ENCODE measurements around the gene SCAMP1.

SCAMP1 gene

GRCh38 chr5:78327761-78328510 lies 32.5 kb upstream of the SCAMP1 start:
- ChIA-PET CTCF (interaction anchor here (0.6 kb wide), 1 partner anchor 91 kb away, joined by 3 read pairs; no protein-coding TSS in a partner anchor), POLR2A (no interaction called here)
- DNase-seq, result no peak
- Histone ChIP-seq H3K27ac (ENCODE audit: insufficient read depth in 1 of 2, low read depth in 1 of 2, low read length in 2 of 2, poor library complexity in 1 of 2, severe bottlenecking in 2 of 2) (no peak overlapping the region), H3K27me3 (replicated peaks in 2 of 5; ENCODE audit: control insufficient read depth in 4 of 5, insufficient read depth in 5 of 5, low read length in 4 of 5) (no peaks in the 10 kb centered on the region), H3K36me3 (ENCODE audit: control insufficient read depth in 4 of 4, insufficient read depth in 4 of 4, low read length in 3 of 4) (no peaks in the 10 kb centered on the region), H3K4me3 (ENCODE audit: control insufficient read depth in 1 of 7, extremely low read depth in 1 of 7, insufficient read depth in 4 of 7, low read depth in 2 of 7, low read length in 6 of 7) (no peak overlapping the region), H3K9me3 (ENCODE audit: control extremely low read depth in 1 of 5, control insufficient read depth in 4 of 5, insufficient read depth in 2 of 5, low read depth in 1 of 5, low read length in 4 of 5) (no peaks in the 10 kb centered on the region), H3K4me1 (ENCODE audit: control extremely low read depth in 1 of 4, control insufficient read depth in 4 of 4, insufficient read depth in 4 of 4, low read length in 3 of 4) (no peaks in the 10 kb centered on the region)
- 100% methylated on average over 2 of the region's 6 CpGs for WGBS (ENCODE audit: insufficient coverage)

GRCh38 chr5:78328585-78329173 lies 31.7 kb upstream of the SCAMP1 start:
- no peaks in the 10 kb centered on the region for H3K4me1 ChIP-seq (ENCODE audit: control extremely low read depth in 1 of 4, control insufficient read depth in 4 of 4, insufficient read depth in 4 of 4, low read length in 3 of 4)
- no CpG with 5 or more reads among the region's 5 CpGs for WGBS (ENCODE audit: insufficient coverage)
- CTCF ChIA-PET, result interaction anchor here (0.5 to 0.6 kb wide), 2 partner anchors 12 to 91 kb away, joined by 3 read pairs; no protein-coding TSS in a partner anchor
- POLR2A ChIA-PET, result no interaction called here
- no peak overlapping the region for H3K27ac ChIP-seq (ENCODE audit: insufficient read depth in 1 of 2, low read depth in 1 of 2, low read length in 2 of 2, poor library complexity in 1 of 2, severe bottlenecking in 2 of 2)
- DNase-seq, result no peak
- H3K27me3 ChIP-seq (replicated peaks in 2 of 5; ENCODE audit: control insufficient read depth in 4 of 5, insufficient read depth in 5 of 5, low read length in 4 of 5), result no peaks in the 10 kb centered on the region
- H3K9me3 ChIP-seq (ENCODE audit: control extremely low read depth in 1 of 5, control insufficient read depth in 4 of 5, insufficient read depth in 2 of 5, low read depth in 1 of 5, low read length in 4 of 5), result no peaks in the 10 kb centered on the region
- H3K36me3 ChIP-seq (ENCODE audit: control insufficient read depth in 4 of 4, insufficient read depth in 4 of 4, low read length in 3 of 4), result no peaks in the 10 kb centered on the region
- H3K4me3 ChIP-seq (ENCODE audit: control insufficient read depth in 1 of 7, extremely low read depth in 1 of 7, insufficient read depth in 4 of 7, low read depth in 2 of 7, low read length in 6 of 7), result no peak overlapping the region

- H3K27me3 ChIP-seq (replicated peaks in 2 of 5; ENCODE audit: control insufficient read depth in 4 of 5, insufficient read depth in 5 of 5, low read length in 4 of 5), result no peaks in the 10 kb centered on the region
- no peaks in the 10 kb centered on the region for H3K4me1 ChIP-seq (ENCODE audit: control extremely low read depth in 1 of 4, control insufficient read depth in 4 of 4, insufficient read depth in 4 of 4, low read length in 3 of 4)
- no peak overlapping the region for H3K27ac ChIP-seq (ENCODE audit: insufficient read depth in 1 of 2, low read depth in 1 of 2, low read length in 2 of 2, poor library complexity in 1 of 2, severe bottlenecking in 2 of 2)
- H3K4me3 ChIP-seq (ENCODE audit: control insufficient read depth in 1 of 7, extremely low read depth in 1 of 7, insufficient read depth in 4 of 7, low read depth in 2 of 7, low read length in 6 of 7), result no peak overlapping the region
- DNase-seq, result no peak
- POLR2A ChIA-PET, result no interaction called here
- CTCF ChIA-PET, result interaction anchor here (1.7 kb wide), 1 partner anchor 27 kb away, joined by 3 read pairs; no protein-coding TSS in a partner anchor
- H3K36me3 ChIP-seq (ENCODE audit: control insufficient read depth in 4 of 4, insufficient read depth in 4 of 4, low read length in 3 of 4), result no peaks in the 10 kb centered on the region
- no peaks in the 10 kb centered on the region for H3K9me3 ChIP-seq (ENCODE audit: control extremely low read depth in 1 of 5, control insufficient read depth in 4 of 5, insufficient read depth in 2 of 5, low read depth in 1 of 5, low read length in 4 of 5)
Measured at GRCh38 chr5:78331523-78332080, 28.8 kb upstream of the SCAMP1 start.

GRCh38 chr5:78334811-78335210 lies 25.6 kb upstream of the SCAMP1 start:
- DNase-seq, result no peak
- H3K27me3 ChIP-seq (replicated peaks in 2 of 5; ENCODE audit: control insufficient read depth in 4 of 5, insufficient read depth in 5 of 5, low read length in 4 of 5), result no peaks in the 10 kb centered on the region
- no peak overlapping the region for H3K4me3 ChIP-seq (ENCODE audit: control insufficient read depth in 1 of 7, extremely low read depth in 1 of 7, insufficient read depth in 4 of 7, low read depth in 2 of 7, low read length in 6 of 7)
- peaks cover 0 to 15% (median 6%) of the 10 kb centered on the region in 5 experiments for H3K9me3 ChIP-seq (ENCODE audit: control extremely low read depth in 1 of 5, control insufficient read depth in 4 of 5, insufficient read depth in 2 of 5, low read depth in 1 of 5, low read length in 4 of 5)
- peaks cover 0 to under 1% (median 0%) of the 10 kb centered on the region in 4 experiments for H3K4me1 ChIP-seq (ENCODE audit: control extremely low read depth in 1 of 4, control insufficient read depth in 4 of 4, insufficient read depth in 4 of 4, low read length in 3 of 4)
- H3K27ac ChIP-seq (ENCODE audit: insufficient read depth in 1 of 2, low read depth in 1 of 2, low read length in 2 of 2, poor library complexity in 1 of 2, severe bottlenecking in 2 of 2), result no peak overlapping the region
- CTCF ChIA-PET, result interaction anchor here (1.4 kb wide), 1 partner anchor 37 kb away, joined by 3 read pairs; no protein-coding TSS in a partner anchor
- 73% methylated on average over 2 of the region's 3 CpGs for WGBS (ENCODE audit: insufficient coverage)
- POLR2A ChIA-PET, result no interaction called here
- H3K36me3 ChIP-seq (ENCODE audit: control insufficient read depth in 4 of 4, insufficient read depth in 4 of 4, low read length in 3 of 4), result no peaks in the 10 kb centered on the region

GRCh38 chr5:78335976-78336375 lies 24.4 kb upstream of the SCAMP1 start:
- ChIA-PET POLR2A (no interaction called here), CTCF (interaction anchor here (1.1 to 1.4 kb wide), 2 partner anchors 23 to 38 kb away, joined by 3 read pairs; no protein-coding TSS in a partner anchor)
- no peaks in the 10 kb centered on the region for H3K27me3 ChIP-seq (replicated peaks in 2 of 5; ENCODE audit: control insufficient read depth in 4 of 5, insufficient read depth in 5 of 5, low read length in 4 of 5)
- H3K4me3 ChIP-seq (ENCODE audit: control insufficient read depth in 1 of 7, extremely low read depth in 1 of 7, insufficient read depth in 4 of 7, low read depth in 2 of 7, low read length in 6 of 7), result no peak overlapping the region
- no peak overlapping the region for H3K27ac ChIP-seq (ENCODE audit: insufficient read depth in 1 of 2, low read depth in 1 of 2, low read length in 2 of 2, poor library complexity in 1 of 2, severe bottlenecking in 2 of 2)
- no peaks in the 10 kb centered on the region for H3K36me3 ChIP-seq (ENCODE audit: control insufficient read depth in 4 of 4, insufficient read depth in 4 of 4, low read length in 3 of 4)
- peaks cover 0 to 5% (median 0%) of the 10 kb centered on the region in 4 experiments for H3K4me1 ChIP-seq (ENCODE audit: control extremely low read depth in 1 of 4, control insufficient read depth in 4 of 4, insufficient read depth in 4 of 4, low read length in 3 of 4)
- DNase-seq, result peak in 1 of 3 donors; percentile 14
- WGBS (ENCODE audit: insufficient coverage), result 93% methylated on average over 2 of the region's 2 CpGs
- H3K9me3 ChIP-seq (ENCODE audit: control extremely low read depth in 1 of 5, control insufficient read depth in 4 of 5, insufficient read depth in 2 of 5, low read depth in 1 of 5, low read length in 4 of 5), result peaks cover 0 to 15% (median 6%) of the 10 kb centered on the region in 5 experiments

GRCh38 chr5:78336698-78337097 lies 23.7 kb upstream of the SCAMP1 start:
- POLR2A ChIA-PET, result no interaction called here

More at GRCh38 chr5:78336698-78337097, 23.7 kb upstream of the SCAMP1 start:
- Histone ChIP-seq H3K27ac (ENCODE audit: insufficient read depth in 1 of 2, low read depth in 1 of 2, low read length in 2 of 2, poor library complexity in 1 of 2, severe bottlenecking in 2 of 2) (no peak overlapping the region), H3K9me3 (ENCODE audit: control extremely low read depth in 1 of 5, control insufficient read depth in 4 of 5, insufficient read depth in 2 of 5, low read depth in 1 of 5, low read length in 4 of 5) (peaks cover 0 to 15% (median 6%) of the 10 kb centered on the region in 5 experiments), H3K27me3 (replicated peaks in 2 of 5; ENCODE audit: control insufficient read depth in 4 of 5, insufficient read depth in 5 of 5, low read length in 4 of 5) (no peaks in the 10 kb centered on the region), H3K4me1 (ENCODE audit: control extremely low read depth in 1 of 4, control insufficient read depth in 4 of 4, insufficient read depth in 4 of 4, low read length in 3 of 4) (peaks cover 0 to 5% (median 0%) of the 10 kb centered on the region in 4 experiments), H3K4me3 (ENCODE audit: control insufficient read depth in 1 of 7, extremely low read depth in 1 of 7, insufficient read depth in 4 of 7, low read depth in 2 of 7, low read length in 6 of 7) (no peak overlapping the region), H3K36me3 (ENCODE audit: control insufficient read depth in 4 of 4, insufficient read depth in 4 of 4, low read length in 3 of 4) (no peaks in the 10 kb centered on the region)
- no peak for DNase-seq
- CTCF ChIA-PET, result no interaction called here
- 100% methylated on average over 1 of the region's 2 CpGs for WGBS (ENCODE audit: insufficient coverage)
